ENCODE results near the gene HAPLN2. TPM values are rescaled to one million over a fixed set of nuclear protein-coding genes. Genes with fewer than 3 reads are reported as not detected.

HAPLN2 gene
- total and polyA plus RNA-seq, 2 of the 8 experiments (the other 6 are each of a cell fraction or from before 2014, with no cell fraction given) = 0.19 to 0.51 TPM

- Histone ChIP-seq H3K27ac (ENCODE audit: low read depth, low read length) (no peak overlapping the region), H3K9me3 (ENCODE audit: insufficient read depth in 2 of 2, low read depth in 1 of 2, low read length in 1 of 2) (no peaks in the 10 kb centered on the region), H4K5ac (ENCODE audit: insufficient read length, low read depth, low read length) (peak overlapping the region; percentile 12), H3K56ac (replicated peaks; ENCODE audit: insufficient read length, low read depth, low read length) (no peak overlapping the region), H3K79me1 (ENCODE audit: low read depth, low read length) (no peaks in the 10 kb centered on the region), H3K9ac (replicated peaks in 1 of 4; ENCODE audit: extremely low read depth in 1 of 4, low read depth in 3 of 4, low read length in 3 of 4) (no peak overlapping the region), H2BK20ac (ENCODE audit: low read length) (no peak overlapping the region), H3K4me1 (replicated peaks in 1 of 4; ENCODE audit: control insufficient read depth in 3 of 4, insufficient read depth in 4 of 4, low read length in 3 of 4) (no peaks in the 10 kb centered on the region; a peak in 1 of 7 replicates), H2BK15ac (ENCODE audit: low read length) (no peak overlapping the region), H3K4ac (replicated peaks; ENCODE audit: insufficient read length, low read depth, low read length) (no peak overlapping the region), H3K4me3 (ENCODE audit: extremely low read depth in 1 of 4, insufficient read depth in 2 of 4, low read depth in 3 of 4, low read length in 4 of 4) (no peak overlapping the region), H3K18ac (ENCODE audit: extremely low read depth, low read length) (no peak overlapping the region), H3K23ac (ENCODE audit: insufficient read length) (no peak overlapping the region), H4K20me1 (replicated peaks in 1 of 2; ENCODE audit: control insufficient read depth in 1 of 2, insufficient read depth in 2 of 2, low read length in 2 of 2) (no peaks in the 10 kb centered on the region), H3K27me3 (replicated peaks in 1 of 4; ENCODE audit: control insufficient read depth in 3 of 4, extremely low read depth in 1 of 4, insufficient read depth in 3 of 4, low read length in 3 of 4) (peaks cover 0 to 12% (median 9%) of the 10 kb centered on the region in 4 experiments; a peak in 4 of 7 replicates), H2BK120ac (replicated peaks; ENCODE audit: low read depth, low read length) (no peak overlapping the region), H3K4me2 (ENCODE audit: insufficient read depth in 1 of 2, low read depth in 2 of 2, low read length in 2 of 2) (no peak overlapping the region), H3K23me2 (ENCODE audit: low read depth, low read length) (no peaks in the 10 kb centered on the region), H2AFZ (ENCODE audit: low read length) (no peak overlapping the region), H2BK12ac (ENCODE audit: low read depth, low read length) (no peak overlapping the region), H3K79me2 (ENCODE audit: control insufficient read depth in 1 of 2, insufficient read depth in 2 of 2, low read length in 2 of 2) (no peaks in the 10 kb centered on the region), H4K8ac (ENCODE audit: extremely low read depth, insufficient read depth, low read length) (no peak overlapping the region), H3K36me3 (ENCODE audit: control insufficient read depth in 2 of 4, insufficient read depth in 4 of 4, low read length in 3 of 4) (no peaks in the 10 kb centered on the region), H2BK5ac (ENCODE audit: low read depth, low read length) (no peak overlapping the region), H3K14ac (ENCODE audit: insufficient read length) (no peak overlapping the region), H2AK5ac (ENCODE audit: low read depth, low read length) (no peak overlapping the region), H4K91ac (replicated peaks; ENCODE audit: insufficient read length, low read length) (no peak overlapping the region)
- ChIA-PET CTCF (ENCODE audit: partially characterized antibody) (interaction anchor here (1.2 to 43.0 kb wide), 7 partner anchors 7 to 68 kb away, joined by 3 to 868 read pairs (median 29); partner anchors contain the start of genes BCAN, NAXE and NES), POLR2A (ENCODE audit: partially characterized antibody) (no interaction called here)
- FAIRE-seq (no peak), DNase-seq (ENCODE audit: low read depth in 1 of 2, low spot score in 2 of 2) (no peak)
- 83% methylated on average over 4 of the region's 4 CpGs; no CpG with 5 or more reads in 1 of the 2 experiments for WGBS, 2 experiments (ENCODE audit: extremely low coverage in 1 of 2, insufficient coverage in 1 of 2, insufficient read length in 1 of 2, insufficient replicate concordance in 2 of 2, low coverage in 1 of 2, low lambda C conversion rate in 2 of 2, missing lambda C conversion rate in 1 of 2)
- TF ChIP-seq CHD1 (IDR thresholded peaks at IDR 0.05; ENCODE audit: low read depth, low read length) (no peak), RAD21 (IDR thresholded peaks at IDR 0.05 in 1 of 2, conservative IDR thresholded peaks at IDR 0.05 in 1 of 2; ENCODE audit: low read depth in 2 of 2, low read length in 2 of 2) (no peak), POLR2A (IDR thresholded peaks at IDR 0.05; ENCODE audit: control extremely low read depth in 1 of 2, low read depth in 2 of 2, low read length in 2 of 2) (no peak), USF2 (IDR thresholded peaks at IDR 0.05; ENCODE audit: low read length) (no peak), ZNF274 (IDR thresholded peaks at IDR 0.05; ENCODE audit: borderline replicate concordance, extremely low read depth, low read length) (no peak), JUN (IDR thresholded peaks at IDR 0.05; ENCODE audit: low read depth, low read length) (no peak), CTCF (IDR thresholded peaks at IDR 0.05; ENCODE audit: control extremely low read depth in 1 of 3, insufficient read depth in 1 of 3, low read depth in 1 of 3, low read length in 3 of 3) (no peak), PHF8 (conservative IDR thresholded peaks at IDR 0.05; ENCODE audit: low read depth, low read length) (no peak), BRCA1 (IDR thresholded peaks at IDR 0.05; ENCODE audit: low read depth, low read length) (no peak), CEBPB (IDR thresholded peaks at IDR 0.05; ENCODE audit: low read depth, low read length) (no peak), SRF (IDR thresholded peaks at IDR 0.05; ENCODE audit: low read depth, low read length) (no peak)
Observed at GRCh38 chr1:156615946-156616345, 3.3 kb upstream of the HAPLN2 start.

Measured in H1 (cell line).